Stimulated activated CD4-positive, alpha-beta T cell treated with anti-CD3 and anti-CD28 coated beads, Interleukin-15, amount 100 ng/mL, for 1 hour (primary cell): ENCODE measurements around the gene KCNC3.

Experiments used
- DNase-seq, 2 donors: peaks; one replicate each; pipeline ENCODE4 v3.0.0-alpha.2; 2020; ENCODE audit warnings: low read depth in 1 of 2, low spot score in 1 of 2

The KCNC3 gene

DNA sequence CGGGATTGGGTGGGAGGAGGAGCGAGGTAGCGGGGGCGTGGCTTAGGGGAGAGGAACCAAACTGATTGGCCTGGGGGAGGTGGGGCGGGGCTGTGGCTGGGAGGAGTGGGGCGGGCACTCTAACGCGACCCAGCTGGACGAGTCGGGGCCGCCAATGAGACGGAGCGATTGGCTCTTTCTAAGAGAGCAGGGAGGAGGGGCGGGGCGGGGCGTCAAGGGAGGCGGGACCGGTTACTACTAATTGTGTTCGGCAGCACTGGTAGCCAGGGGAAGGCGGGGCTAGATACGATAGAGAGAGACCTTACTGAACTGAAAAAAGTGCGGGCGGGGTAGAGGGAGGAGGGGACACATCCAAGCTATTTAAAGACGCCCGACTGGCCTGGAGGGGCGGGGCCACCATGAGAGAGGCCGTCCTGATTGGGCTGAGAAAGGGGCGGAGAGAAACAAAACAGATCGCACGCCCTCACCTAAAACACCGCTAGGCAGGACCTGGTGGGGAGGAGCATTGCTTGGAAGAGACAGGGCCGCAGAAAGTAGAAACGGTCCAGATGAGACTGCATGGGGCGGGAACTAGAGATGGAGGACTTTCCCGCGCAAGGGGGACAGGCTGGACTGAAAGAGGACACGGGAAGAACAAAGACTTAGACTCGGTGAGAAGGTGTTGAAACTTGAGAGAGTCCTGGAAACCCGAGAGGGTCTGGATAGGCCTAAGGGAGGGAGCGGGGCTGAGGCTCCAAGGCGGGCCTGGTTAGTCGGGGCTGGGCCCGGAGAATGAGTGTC is at the start of gene KCNC3:
Gene KCNC3 (minus strand): TSS at position 232 of the 780 bp plus-strand sequence. CDS start 295 bp downstream, outside the sequence.
- peak; percentile 79 to 95 for DNase-seq

DNA sequence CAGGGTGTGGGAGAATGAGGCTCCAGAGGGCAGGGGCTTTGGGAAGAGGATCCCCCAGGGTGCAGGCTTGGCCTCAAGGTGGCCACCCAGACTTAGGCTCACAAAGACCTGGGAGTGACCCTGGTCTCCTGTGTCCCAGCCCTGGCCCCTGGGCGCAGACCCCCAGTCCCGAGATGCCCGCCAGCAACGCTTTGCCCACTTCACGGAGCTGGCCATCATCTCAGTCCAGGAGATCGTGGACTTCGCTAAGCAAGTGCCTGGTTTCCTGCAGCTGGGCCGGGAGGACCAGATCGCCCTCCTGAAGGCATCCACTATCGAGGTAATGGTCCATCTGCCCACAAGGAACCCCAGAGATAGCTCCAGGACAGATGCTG is 49.7 kb upstream of the KCNC3 start:
- no peak for DNase-seq

DNA sequence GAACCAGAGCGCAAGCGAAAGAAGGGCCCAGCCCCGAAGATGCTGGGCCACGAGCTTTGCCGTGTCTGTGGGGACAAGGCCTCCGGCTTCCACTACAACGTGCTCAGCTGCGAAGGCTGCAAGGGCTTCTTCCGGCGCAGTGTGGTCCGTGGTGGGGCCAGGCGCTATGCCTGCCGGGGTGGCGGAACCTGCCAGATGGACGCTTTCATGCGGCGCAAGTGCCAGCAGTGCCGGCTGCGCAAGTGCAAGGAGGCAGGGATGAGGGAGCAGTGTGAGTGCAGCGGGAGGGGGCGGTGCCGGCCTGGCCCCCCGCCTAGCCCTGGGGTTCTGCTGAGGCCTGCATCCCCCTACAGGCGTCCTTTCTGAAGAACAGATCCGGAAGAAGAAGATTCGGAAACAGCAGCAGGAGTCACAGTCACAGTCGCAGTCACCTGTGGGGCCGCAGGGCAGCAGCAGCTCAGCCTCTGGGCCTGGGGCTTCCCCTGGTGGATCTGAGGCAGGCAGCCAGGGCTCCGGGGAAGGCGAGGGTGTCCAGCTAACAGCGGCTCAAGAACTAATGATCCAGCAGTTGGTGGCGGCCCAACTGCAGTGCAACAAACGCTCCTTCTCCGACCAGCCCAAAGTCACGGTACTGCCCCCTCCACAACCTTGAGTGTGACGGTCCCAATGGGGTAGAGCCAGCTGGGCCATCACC is 49.1 kb upstream of the KCNC3 start:
- DNase-seq, result no peak

DNA sequence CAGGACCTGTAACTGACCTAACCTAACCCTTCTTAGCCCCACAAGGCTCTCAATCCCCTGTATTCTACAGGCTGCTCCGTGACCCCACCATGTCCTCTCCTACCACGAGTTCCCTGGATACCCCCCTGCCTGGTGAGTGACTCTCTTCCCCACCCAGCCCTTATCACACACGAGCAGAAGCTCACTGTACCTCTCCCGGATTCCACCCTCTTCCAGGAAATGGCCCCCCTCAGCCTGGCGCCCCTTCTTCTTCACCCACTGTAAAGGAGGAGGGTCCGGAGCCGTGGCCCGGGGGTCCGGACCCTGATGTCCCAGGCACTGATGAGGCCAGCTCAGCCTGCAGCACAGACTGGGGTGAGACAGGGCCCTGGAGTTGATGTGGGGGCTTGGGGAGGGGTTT is 48.3 kb upstream of the KCNC3 start:
- no peak for DNase-seq

DNA sequence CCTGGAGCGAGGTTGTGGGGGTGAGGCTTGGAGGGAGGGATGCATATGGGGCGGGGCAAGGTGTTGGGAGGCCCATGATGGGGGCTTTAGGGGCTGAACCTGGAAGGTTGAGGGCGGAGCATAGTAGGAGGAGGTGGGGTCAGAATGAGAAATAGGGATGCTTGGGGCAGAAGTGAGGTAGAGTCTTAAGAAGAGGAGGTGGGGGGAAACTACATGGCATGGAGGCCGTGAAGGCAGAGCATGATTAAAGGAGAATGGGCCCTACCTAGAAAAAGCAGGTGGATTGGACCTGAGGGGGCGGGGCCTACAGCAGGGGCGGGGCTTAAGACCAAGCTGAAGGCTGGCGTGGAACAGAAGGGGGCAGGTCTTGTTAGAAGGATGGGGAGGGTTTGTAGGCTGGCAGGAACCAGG is 47.9 kb upstream of the KCNC3 start:
- peak in 1 of 2 donors; percentile 36 for DNase-seq

DNA sequence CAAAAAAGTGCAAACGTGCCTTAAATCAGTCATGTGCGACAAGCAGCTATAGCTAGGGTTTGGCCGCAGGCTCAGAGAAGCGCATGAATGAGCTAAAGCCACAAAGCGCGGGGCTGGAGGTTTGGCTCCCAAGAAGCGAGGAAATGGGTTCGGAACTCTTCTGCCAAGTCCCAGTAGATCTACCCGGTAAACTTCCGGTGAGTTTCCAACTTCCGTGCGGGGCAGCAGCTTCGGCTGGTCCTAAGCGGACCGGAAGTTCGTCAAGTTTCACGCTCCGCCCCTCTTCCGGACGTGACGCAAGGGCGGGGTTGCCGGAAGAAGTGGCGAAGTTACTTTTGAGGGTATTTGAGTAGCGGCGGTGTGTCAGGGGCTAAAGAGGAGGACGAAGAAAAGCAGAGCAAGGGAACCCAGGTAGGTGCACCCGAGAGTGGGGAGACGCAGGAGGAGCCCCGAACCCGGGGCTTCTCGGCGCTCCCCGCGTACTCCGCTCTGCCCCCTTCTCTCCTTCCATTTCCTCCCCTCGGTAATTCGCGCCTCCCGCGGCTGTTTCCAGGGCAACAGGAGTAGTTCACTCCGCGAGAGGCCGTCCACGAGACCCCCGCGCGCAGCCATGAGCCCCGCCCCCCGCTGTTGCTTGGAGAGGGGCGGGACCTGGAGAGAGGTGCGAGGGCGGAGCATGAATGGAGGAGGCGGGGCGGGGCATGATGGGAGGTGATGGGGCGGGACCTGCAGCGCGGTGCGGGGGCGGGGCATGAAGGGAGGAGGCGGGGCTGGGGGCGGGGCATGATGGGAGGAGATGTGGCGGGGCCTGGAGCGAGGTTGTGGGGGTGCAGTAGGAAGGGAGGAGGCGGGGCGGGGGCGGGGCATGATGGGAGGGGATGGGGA is 47.2 kb upstream of the KCNC3 start, which contains the start of gene NR1H2:
Gene NR1H2 (plus strand): TSS at position 292 of the 885 bp plus-strand sequence. CDS start 1,149 bp downstream, outside the sequence.
- DNase-seq, result peak; percentile 85 to 86

DNA sequence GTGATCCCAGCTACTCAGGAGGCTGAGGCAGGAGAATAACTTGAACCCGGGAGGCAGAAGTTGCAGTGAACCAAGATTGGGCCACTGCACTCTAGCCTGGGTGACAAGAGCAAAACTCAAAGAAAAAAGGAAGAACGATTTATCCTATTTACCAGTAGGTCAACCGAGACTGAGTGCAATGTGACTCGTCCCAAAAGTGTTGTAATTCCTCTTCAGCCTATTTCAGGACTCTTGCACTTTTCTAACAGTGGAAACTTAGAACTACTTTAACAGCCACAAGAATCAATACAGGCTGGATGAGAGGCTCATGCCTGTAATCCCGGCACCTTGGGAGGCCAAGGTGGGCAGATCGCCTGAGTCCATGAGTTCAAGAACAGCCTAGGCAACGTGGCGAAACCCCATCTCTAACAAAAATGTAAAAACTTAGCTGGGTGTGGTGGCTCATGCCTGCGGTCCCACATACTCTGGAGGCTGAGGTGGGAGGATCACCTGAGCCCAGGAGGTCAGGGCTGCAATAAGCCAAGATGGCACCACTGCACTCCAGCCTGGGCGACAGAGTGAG is 42.8 kb upstream of the KCNC3 start:
- no peak for DNase-seq

DNA sequence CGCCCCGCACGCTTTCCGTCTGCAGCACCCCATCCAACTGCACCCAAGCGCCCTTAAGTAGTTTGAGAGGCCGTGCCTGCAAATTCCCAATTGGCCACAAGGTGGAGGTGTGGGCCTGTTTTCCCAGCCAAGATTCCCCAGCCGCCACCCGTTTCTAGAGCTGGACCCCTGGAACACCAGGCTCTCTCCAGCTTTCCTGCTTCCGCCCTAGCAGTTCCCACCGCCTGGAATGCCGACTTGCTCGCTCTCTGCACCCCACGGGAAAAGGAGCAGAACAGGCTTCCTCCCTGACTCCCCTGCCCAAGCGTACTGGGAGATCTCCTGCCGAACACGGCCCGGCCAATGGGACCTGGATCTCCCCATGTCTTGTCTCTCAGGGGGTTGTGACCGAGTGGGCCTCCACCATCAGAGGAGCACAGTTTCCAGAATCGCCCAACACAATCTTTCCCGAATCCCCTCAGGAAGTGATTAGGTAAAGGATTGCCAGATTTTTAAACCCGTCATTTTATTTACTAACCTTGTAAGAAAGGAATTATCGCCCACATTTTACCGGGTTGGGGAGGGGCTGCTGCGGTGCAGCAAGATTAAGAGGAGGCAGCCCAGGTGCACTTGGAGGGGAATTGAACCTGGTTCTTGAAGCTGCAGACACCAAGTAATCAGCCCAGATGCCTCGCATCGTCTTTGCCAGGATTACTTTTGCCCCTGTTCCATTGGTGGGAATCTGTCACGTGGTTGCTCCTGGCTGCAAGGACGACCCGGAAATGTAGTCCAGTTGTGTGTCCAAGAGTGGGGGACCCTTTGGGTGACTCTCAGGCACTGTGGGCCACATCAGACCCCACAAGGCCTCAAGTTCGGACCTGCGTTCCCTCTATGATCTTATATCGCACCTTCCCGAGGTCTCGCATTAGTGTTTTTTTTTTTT is 39.7 kb upstream of the KCNC3 start:
- peak; percentile 56 to 73 for DNase-seq

DNA sequence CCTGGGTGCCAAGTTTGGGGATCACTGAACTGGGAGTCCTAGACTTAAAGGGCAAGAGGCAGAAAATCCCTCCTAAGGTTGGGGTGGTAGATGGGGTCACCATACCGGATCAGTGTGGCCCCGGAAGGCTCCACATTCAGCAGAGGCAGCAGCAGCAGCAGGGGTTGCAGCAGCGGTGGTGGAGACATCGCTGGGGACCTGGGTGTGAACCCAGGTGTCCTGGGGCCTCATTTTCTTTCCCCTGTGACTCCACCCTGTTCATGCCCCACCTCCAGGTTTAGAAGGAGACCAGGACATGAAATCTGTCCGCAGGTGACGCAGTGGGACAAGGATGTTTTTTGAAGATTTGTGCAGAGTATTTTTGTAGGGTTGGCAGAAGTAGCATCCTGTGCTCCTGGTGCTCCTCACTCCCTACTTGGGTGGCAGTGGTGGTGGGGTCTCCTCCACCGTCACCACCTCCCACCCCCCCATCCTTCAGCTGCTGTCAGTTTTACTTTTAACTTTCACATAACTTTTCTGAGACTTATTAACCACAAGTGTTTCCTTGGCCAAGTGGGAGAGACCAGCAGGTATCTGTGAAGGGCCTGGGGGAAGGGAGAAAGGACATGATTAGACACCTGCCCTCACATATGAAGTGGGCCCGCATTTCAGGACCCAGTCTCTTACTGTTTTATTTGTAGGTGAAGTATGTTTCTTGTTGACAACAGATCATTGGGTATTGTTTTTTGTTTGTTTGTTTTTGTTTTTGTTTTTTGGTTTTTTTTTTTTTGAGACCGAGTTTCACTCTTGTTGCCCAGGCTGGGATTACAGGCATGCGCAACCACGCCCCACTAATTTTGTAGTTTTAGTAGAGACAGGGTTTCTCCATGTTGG is 36.5 kb upstream of the KCNC3 start, which contains the start of gene NAPSA:
Gene NAPSA (minus strand): TSS at position 206 of the 873 bp plus-strand sequence. CDS start 18 bp downstream, at position 188.
- DNase-seq, result no peak

DNA sequence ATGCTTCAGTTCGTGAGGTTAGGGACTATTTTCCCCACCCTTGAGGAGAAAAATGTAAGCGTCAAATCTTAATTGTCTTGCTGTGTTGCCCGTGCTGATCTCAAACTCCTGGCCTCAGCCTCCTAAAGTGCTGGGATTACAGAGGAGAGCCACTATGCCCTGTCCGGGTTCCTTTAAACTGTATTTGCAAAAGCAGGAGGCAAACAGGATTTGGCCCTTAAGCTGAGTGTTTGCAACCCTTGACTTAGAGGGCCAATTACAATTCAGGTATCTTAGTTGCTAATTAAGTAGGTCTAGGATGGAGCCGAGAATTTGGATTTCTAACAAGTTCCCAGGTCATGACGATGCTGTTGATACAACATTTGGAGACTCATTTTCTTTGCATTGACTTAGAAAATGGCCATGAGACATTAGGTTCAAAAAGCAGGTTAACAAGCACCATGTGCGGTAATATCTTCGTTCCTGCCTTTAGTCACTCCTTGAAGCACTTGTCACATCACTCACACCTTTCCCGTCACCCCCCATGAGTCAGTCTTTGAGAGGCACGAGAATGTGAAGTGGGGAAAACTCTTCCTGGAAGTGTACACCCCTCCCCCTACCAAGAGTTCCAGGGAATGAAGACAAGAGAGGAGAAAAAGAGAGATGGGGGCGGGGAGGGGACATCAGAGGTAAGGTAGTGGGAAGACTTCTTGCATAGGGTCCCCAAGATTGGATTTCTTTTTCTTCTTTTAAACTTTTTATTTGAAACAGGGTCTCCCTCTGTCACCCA is 33.7 kb upstream of the KCNC3 start:
- DNase-seq, result no peak

DNA sequence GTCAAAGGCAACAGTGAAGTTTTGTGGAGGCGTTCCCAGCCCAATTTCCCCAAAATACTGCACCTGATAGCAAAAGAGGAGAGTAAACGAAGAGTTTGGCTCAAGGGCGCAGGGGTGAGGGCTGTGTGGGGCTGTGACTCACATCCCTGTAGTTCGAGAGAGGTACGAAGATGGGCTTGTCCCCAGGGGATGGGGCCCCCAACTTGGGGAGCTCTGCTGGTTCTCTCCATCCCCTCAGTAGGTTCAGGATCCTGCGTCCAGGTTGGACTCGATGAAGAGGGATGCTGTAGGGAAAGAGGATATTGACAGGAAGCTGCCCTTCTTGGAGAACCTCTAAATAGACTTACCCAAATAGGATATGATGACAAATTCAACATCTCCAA is 32.8 kb upstream of the KCNC3 start:
- no peak for DNase-seq

DNA sequence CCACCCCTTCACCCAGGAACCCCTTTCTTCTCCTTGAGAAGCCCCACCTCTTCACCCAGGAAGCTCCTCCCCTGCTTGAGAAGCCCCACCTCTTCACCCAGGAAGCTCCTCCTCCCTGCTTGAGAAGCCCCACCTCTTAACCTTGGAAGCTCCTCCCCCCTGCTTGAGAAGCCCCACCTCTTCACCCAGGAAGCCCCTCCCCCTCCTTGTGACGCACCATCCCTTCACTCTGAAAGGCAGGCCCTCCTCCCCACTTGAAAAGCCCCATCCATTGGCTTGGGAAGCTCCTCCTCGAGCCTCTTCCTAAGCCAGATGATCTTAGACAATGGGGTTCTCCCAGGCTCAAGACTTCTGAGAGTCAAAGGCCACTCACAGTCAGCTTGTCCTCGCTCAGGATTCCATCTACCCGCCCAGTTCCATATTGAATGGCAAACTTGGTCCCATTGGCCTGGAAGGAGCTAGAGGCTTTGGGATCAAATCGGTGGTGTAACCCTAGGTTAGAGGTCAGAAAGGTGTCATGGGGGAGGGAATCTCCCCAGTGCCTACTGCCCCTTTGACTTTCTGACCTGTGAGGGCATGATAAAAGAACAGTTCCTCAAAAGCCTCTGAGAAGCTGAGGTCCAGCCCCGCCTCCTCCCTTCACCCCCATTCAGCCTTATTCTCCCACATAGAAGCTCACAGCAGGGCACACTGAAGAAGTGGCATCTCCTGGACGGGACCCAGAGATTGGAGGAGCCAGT is 32.3 kb upstream of the KCNC3 start:
- DNase-seq, result no peak

DNA sequence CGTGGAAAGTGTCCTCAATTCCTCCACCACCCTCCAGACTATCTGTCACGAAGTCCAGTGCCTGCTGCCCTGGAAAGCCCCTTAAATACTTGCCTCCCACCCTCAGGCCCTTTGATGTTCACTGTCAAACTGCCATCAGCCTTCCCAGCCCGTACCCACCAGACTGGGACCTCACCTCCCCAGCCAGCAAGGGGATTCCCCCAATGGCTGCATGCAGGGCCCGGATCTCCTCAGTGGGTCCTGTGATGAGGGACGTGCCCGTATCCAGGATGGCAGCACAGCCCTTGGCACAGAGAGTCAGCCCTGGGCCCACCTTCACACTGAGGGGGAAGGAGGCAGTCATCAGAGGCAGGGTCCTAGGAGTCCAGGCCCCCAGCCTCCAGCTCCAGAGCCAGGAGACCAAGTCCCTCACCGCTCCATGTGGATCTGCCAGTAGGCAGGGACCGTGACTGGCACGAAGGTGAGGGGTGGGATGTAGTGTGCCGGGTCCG is 30.2 kb upstream of the KCNC3 start:
- no peak for DNase-seq

DNA sequence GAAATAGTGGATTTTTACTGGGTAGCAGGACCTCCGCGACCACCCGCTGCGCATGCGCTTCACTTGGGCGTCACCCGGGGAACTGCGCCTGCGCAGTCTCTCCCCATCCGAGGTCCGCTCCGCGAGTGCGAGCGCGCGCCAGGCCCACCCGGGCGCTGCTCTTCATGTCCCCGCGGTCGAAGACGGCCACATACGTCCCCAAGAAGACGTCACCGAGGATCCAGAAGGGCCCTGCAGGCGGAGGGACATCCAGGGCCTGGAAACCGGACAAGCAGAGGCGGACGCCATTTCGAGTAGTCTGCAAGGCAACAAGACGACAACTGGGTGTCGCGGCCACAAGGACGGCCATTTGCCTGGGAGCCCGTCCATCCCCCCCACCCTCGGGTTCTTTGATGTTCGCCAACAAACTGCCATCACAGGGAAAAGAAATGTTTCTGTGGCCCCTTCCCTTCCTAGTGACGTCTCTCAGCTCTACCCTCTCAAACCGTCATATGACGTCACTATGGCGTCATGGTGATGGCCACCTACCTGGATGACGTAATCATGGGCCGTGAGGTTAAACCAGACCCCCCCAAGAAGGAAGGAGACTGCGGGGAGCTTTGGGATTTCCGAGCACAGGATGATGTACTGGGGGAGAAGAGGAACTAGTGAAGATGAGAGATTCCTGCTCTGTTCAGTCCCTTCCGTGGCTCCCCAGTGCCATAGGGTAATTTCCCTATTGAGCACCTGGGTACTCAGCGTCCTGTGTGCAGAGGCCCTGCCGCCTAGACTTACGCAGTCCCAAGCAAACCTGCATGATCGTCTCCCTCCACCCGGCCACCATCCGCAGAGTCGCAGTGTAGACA is 29.5 kb upstream of the KCNC3 start:
- DNase-seq, result peak; percentile 55 to 75

DNA sequence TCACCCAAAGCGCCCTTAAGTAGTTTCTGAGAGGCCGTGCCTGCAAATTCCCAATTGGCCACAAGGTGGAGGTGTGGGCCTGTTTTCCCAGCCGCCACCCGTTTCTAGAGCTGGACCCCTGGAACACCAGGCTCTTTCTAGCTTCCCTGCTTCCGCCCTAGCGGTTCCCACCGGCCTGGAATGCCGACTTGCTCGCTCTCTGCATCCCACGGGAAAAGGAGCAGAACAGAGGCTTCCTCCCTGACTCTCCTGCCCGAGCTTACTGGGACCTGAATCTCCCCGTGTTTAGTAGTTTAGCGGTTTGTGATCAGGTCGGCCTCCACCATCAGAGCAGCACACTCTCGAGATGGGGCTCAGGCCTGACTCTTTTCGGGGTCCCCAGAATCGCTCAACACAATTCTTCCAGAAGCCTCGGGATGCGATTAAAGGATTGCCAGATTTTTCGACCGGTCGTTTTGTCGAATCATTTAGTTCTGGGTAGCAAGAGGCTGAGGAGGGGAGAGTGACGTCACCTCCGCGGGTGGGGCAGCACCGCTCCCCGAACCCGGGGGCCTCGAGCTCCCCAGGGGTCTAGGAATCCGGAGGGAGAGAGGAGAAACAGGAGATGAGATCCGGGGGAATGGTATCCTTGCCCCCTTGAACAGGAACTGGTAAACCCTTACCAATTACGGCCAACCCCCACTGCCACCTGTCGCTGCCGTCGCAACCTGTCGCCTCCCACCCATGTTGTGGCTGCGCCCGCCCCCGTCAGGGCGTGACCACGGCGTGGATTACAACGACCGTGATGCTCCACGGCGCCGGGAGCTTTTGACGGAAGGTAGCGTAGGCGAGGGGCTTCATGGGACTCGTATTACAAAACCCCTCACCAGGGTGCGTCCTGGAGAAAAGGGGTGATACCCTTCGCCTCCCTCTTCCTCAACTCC is 28.3 kb upstream of the KCNC3 start:
- DNase-seq, result peak; percentile 71 to 85
